Ovary (tissue), 3 donors: ENCODE data around the gene CBR3.

Experiments
- EP300 ChIP-seq: sonication (generic); formaldehyde crosslinking; IDR thresholded peaks from one replicate; pipeline ENCODE4 v1.6.1; 2017; ENCODE audit warnings: antibody characterized with exemption
- POLR2A ChIP-seq: fragments of 450-650 bp; IDR thresholded peaks from one replicate; pipeline ENCODE4 v1.6.1; 2017; ENCODE audit warnings: antibody characterized with exemption, mild to moderate bottlenecking, moderate library complexity
- TF ChIP-seq, protein P1 (sequence below), 3 donors: fragments of 450-650 bp in 2 of 3; fragments of 200-600 bp in 1 of 3; IDR thresholded peaks; one replicate each; pipeline versions ENCODE4 v1.5.1 to v1.8.0; 2016 to 2022; ENCODE audit warnings: antibody characterized with exemption in 3 of 3, mild to moderate bottlenecking in 1 of 3
- donor health status: DM: no; HTN: no; CAD: no.

DNA sequence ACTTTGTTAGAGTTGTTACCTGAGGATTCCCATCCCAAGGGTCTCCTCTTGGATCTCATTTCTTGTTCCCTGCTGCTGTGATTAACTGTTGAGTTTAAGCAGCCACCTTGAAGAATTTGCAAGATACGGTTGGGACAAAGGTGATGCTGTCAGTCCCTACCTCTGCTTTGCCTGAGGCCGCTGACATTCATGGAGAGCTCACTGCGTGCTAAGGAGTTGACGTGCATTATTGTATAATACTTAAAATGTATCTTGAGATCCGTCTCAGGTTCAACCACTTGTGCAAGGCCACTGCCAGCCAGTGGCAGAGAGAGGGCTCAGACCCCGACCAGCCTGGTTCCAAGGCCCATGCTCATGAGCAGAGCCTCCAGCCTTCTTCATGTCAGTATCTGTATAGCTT, 35.9 kb downstream of the CBR3 start:
- TF ChIP-seq, protein P1, sequence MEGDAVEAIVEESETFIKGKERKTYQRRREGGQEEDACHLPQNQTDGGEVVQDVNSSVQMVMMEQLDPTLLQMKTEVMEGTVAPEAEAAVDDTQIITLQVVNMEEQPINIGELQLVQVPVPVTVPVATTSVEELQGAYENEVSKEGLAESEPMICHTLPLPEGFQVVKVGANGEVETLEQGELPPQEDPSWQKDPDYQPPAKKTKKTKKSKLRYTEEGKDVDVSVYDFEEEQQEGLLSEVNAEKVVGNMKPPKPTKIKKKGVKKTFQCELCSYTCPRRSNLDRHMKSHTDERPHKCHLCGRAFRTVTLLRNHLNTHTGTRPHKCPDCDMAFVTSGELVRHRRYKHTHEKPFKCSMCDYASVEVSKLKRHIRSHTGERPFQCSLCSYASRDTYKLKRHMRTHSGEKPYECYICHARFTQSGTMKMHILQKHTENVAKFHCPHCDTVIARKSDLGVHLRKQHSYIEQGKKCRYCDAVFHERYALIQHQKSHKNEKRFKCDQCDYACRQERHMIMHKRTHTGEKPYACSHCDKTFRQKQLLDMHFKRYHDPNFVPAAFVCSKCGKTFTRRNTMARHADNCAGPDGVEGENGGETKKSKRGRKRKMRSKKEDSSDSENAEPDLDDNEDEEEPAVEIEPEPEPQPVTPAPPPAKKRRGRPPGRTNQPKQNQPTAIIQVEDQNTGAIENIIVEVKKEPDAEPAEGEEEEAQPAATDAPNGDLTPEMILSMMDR (IDR thresholded peaks at IDR 0.05) = no peak
- TF ChIP-seq POLR2A (no peak), EP300 (no peak)
